K562 (cell line): ENCODE data around the gene FCER2. TPM values are rescaled to one million over a fixed set of nuclear protein-coding genes. Genes with fewer than 3 reads are reported as not detected.

Experiments
- BACH1 ChIP-seq: fragments of 200-800 bp; sonication (Bioruptor generic); IDR thresholded peaks from 2 replicates; pipeline ENCODE4 v1.6.1; 2016; ENCODE audit warnings: missing genetic modification characterization, missing compliant biosample characterization
- CTCF ChIP-seq, 3 experiments: IDR thresholded peaks in 2 of 3; conservative IDR thresholded peaks in 1 of 3; 2 replicates each; pipeline ENCODE4 v1.5.1; 2011 to 2012; ENCODE audit warnings: low read length in 3 of 3, mild to moderate bottlenecking in 3 of 3, control low read depth in 2 of 3, improper control_type of control experiment in 1 of 3, inconsistent platforms in 1 of 3, low read depth in 1 of 3, mixed read lengths in 1 of 3, moderate library complexity in 1 of 3; ENCODE audit not compliant: insufficient read depth in 2 of 3
- DPF2 ChIP-seq: fragments of 450-650 bp; IDR thresholded peaks from 2 replicates; pipeline ENCODE4 v1.6.1; 2016
- ETV5 ChIP-seq: sonication (generic); formaldehyde crosslinking; IDR thresholded peaks from 2 replicates; pipeline ENCODE4 v1.4.0; 2020; ENCODE audit warnings: low read depth, mild to moderate bottlenecking, missing genetic modification reagents
- HINFP ChIP-seq: fragments of 450-650 bp; conservative IDR thresholded peaks from 2 replicates; pipeline ENCODE4 v1.6.1; 2016; ENCODE audit warnings: missing genetic modification characterization, low read depth, mild to moderate bottlenecking, control low read depth, missing compliant biosample characterization
- KLF10 ChIP-seq: fragments of 250-450 bp; sonication (Bioruptor Pico); IDR thresholded peaks from 2 replicates; pipeline ENCODE4 v1.6.1; 2021; ENCODE audit warnings: matching md5 sums
- MTA1 ChIP-seq: fragments of 450-650 bp; IDR thresholded peaks from 2 replicates; pipeline ENCODE4 v1.6.1; 2017; ENCODE audit warnings: borderline replicate concordance
- PURB ChIP-seq: sonication (generic); formaldehyde crosslinking; IDR thresholded peaks from 2 replicates; pipeline ENCODE4 v1.9.0; 2021; ENCODE audit warnings: low read depth, mild to moderate bottlenecking, missing genetic modification reagents
- SAFB ChIP-seq: fragments of 200-400 bp; formaldehyde crosslinking; IDR thresholded peaks from 2 replicates; pipeline ENCODE4 v1.6.1; 2017; ENCODE audit warnings: low read depth, low read length, borderline replicate concordance
- SOX6 ChIP-seq: fragments of 450-650 bp; IDR thresholded peaks from 2 replicates; pipeline ENCODE4 v1.6.1; 2014; ENCODE audit warnings: mild to moderate bottlenecking
- SP1 ChIP-seq: sonication (generic); formaldehyde crosslinking; IDR thresholded peaks from 2 replicates; pipeline ENCODE4 v1.8.1; 2022; ENCODE audit warnings: mild to moderate bottlenecking, missing genetic modification reagents
- TBL1XR1 ChIP-seq, 2 experiments: IDR thresholded peaks; 2 replicates each; pipeline ENCODE4 v1.6.1; 2012; ENCODE audit warnings: improper control_type of control experiment in 2 of 2, low read length in 2 of 2, mild to moderate bottlenecking in 1 of 2
- TCF7 ChIP-seq: sonication (generic); IDR thresholded peaks from 2 replicates; pipeline ENCODE4 v1.6.1; 2016; ENCODE audit warnings: antibody characterized with exemption, borderline replicate concordance
- ZEB2 ChIP-seq: fragments of 450-650 bp; IDR thresholded peaks from 2 replicates; pipeline ENCODE4 v1.6.1; 2016
- ZNF518B ChIP-seq: fragments of 250-450 bp; sonication (Bioruptor Pico); IDR thresholded peaks from 2 replicates; pipeline ENCODE4 v1.5.0; 2021; ENCODE audit warnings: mild to moderate bottlenecking, moderate library complexity
- ZNF740 ChIP-seq, 3 experiments: fragments of 200-800 bp in 1 of 3; sonication (Bioruptor generic) in 1 of 3; sonication (generic) in 1 of 3; formaldehyde crosslinking in 1 of 3; IDR thresholded peaks; 2 replicates each; pipeline versions ENCODE4 v1.6.1 to v1.8.0; 2016 to 2022; ENCODE audit warnings: mild to moderate bottlenecking in 2 of 3, missing compliant biosample characterization in 2 of 3, missing genetic modification characterization in 2 of 3, missing genetic modification reagents in 1 of 3
- polyA plus RNA-seq, 8 experiments: library from polyadenylated mRNA; depleted of rRNA in 4 of 8; stranded (reverse) in 5 of 8; unstranded in 3 of 8; fragments of >200 nt; fragmentation: Nextera tagmentation in 2 of 8; fragmentation: Illumina TruSeq in 1 of 8; extraction: Ambion mirVana in 2 of 8; extraction: Trizol in 1 of 8; gene quantifications; 2 replicates each; pipeline versions ENCODE4 v1.2.1 to v1.2.3, GENCODE V29; 2011 to 2014; ENCODE audit warnings: inconsistent platforms in 1 of 8, missing spikeins in 1 of 8
- total RNA-seq, 7 experiments: library from RNA; depleted of rRNA in 6 of 7; stranded (reverse); fragments of >200 nt in 6 of 7; fragmentation: Illumina TruSeq in 2 of 7; extraction: Trizol in 2 of 7; gene quantifications; 2 replicates each; pipeline versions ENCODE4 v1.2.1 to v1.2.3, GENCODE V29; 2011 to 2021; ENCODE audit warnings: low replicate concordance in 1 of 7

The FCER2 gene
- total and polyA plus RNA-seq, 9 of the 15 experiments (the other 6 are each of a cell fraction or from before 2014, with no cell fraction given): 0.11 TPM; not detected in 8

- peak; percentile 16; the same call in 1 of the 2 replicates for TF ChIP-seq MTA1
- no peak for TF ChIP-seq ZNF740 (CRISPR knock-in tag; IDR thresholded peaks at IDR 0.05)
- TF ChIP-seq ZNF740 (tag; IDR thresholded peaks at IDR 0.05): no peak
- TF ChIP-seq DPF2: peak; percentile 68; the same call in 1 of the 2 replicates
- no peak for TF ChIP-seq SAFB
- peak; percentile 64; the same call in 1 of the 2 replicates for TF ChIP-seq ETV5 (CRISPR knock-in tag)
- peak; percentile 88 to 99 (median 96) for TF ChIP-seq CTCF (IDR thresholded peaks at IDR 0.05 in 2 of 3, conservative IDR thresholded peaks at IDR 0.05 in 1 of 3; ENCODE audit: insufficient read depth in 2 of 3, low read depth in 1 of 3, low read length in 3 of 3)
- TF ChIP-seq TBL1XR1 (IDR thresholded peaks at IDR 0.05; ENCODE audit: low read length in 2 of 2): peak in 1 of 2 experiments; percentile 84; a peak in 1 of 4 replicates
- TF ChIP-seq SOX6: peak; percentile 73
- no peak for TF ChIP-seq PURB (CRISPR knock-in tag)
- no peak for TF ChIP-seq BACH1 (tag)
- 0 out of 2 replicates have a peak, but pooled peaks have one; percentile 7 for TF ChIP-seq HINFP (tag)
- TF ChIP-seq ZEB2: 0 out of 2 replicates have a peak, but pooled peaks have one; percentile 40
- no peak for TF ChIP-seq KLF10 (CRISPR knock-in tag)
- peak; percentile 63; the same call in 1 of the 2 replicates for TF ChIP-seq SP1 (CRISPR knock-in tag)
- peak; percentile 100 for TF ChIP-seq TCF7
- no peak for TF ChIP-seq ZNF518B
Measured at GRCh38 chr19:7652061-7652641, 49.8 kb downstream of the FCER2 start (continued).
